Panc1 (cell line): Measurements from ENCODE around the gene GRHL1.

Experiments
- CTCF ChIP-seq: fragments of 450-650 bp; IDR thresholded peaks from 2 replicates; pipeline ENCODE4 v1.5.1; 2017; ENCODE audit warnings: mild to moderate bottlenecking
- POLR2AphosphoS5 ChIP-seq: IDR thresholded peaks from 2 replicates; pipeline ENCODE4 v1.6.1; 2012; ENCODE audit warnings: mild to moderate bottlenecking, low read depth, low read length, moderate library complexity
- REST ChIP-seq, 2 experiments: IDR thresholded peaks; 2 replicates each; pipeline ENCODE4 v1.6.1; 2011 to 2012; ENCODE audit warnings: low read depth in 2 of 2, control low read depth in 1 of 2, low read length in 1 of 2, mild to moderate bottlenecking in 1 of 2, moderate library complexity in 1 of 2; ENCODE audit not compliant: insufficient read depth in 1 of 2
- TCF7L2 ChIP-seq: IDR thresholded peaks from 2 replicates; pipeline ENCODE4 v1.6.1; 2011; ENCODE audit warnings: mild to moderate bottlenecking, low read depth, low read length, inconsistent platforms

GRCh38 chr2:10038123-10038522, 86.6 kb downstream of the GRHL1 start:
- TF ChIP-seq CTCF (no peak), POLR2AphosphoS5 (no peak), TCF7L2 (no peak), REST (IDR thresholded peaks at IDR 0.05; ENCODE audit: insufficient read depth in 1 of 2, low read depth in 2 of 2, low read length in 1 of 2) (no peak)
